NT2/D1 (cell line): ENCODE measurements around the gene SLC2A1.

Experiments
- DNase-seq: peaks from one replicate; pipeline ENCODE4 v3.0.0-alpha.2; 2011; ENCODE audit warnings: low read depth, low spot score
- H3K27me3 ChIP-seq: 2 replicates; pipeline ENCODE4 v1.6.0; 2011; ENCODE audit warnings: mild to moderate bottlenecking; ENCODE audit not compliant: insufficient read length, insufficient read depth
- H3K36me3 ChIP-seq: 2 replicates; pipeline ENCODE4 v1.6.1; 2011; ENCODE audit warnings: mild to moderate bottlenecking, low read length, mixed read lengths; ENCODE audit not compliant: insufficient read depth, insufficient read length
- H3K4me1 ChIP-seq: 2 replicates; pipeline ENCODE4 v1.5.1; 2011; ENCODE audit not compliant: insufficient read depth, insufficient read length
- H3K4me3 ChIP-seq: 2 replicates; pipeline ENCODE4 v1.5.1; 2011; ENCODE audit warnings: low read depth; ENCODE audit not compliant: insufficient read length
- H3K9ac ChIP-seq: 2 replicates; pipeline ENCODE4 v1.6.0; 2011; ENCODE audit warnings: low read depth; ENCODE audit not compliant: insufficient read length
- H3K9me3 ChIP-seq: 2 replicates; pipeline ENCODE4 v1.5.1; 2011; ENCODE audit warnings: mild to moderate bottlenecking, low read length; ENCODE audit not compliant: insufficient read depth
- SUZ12 ChIP-seq: IDR thresholded peaks from 2 replicates; pipeline ENCODE4 v1.6.1; 2011; ENCODE audit not compliant: insufficient read length, insufficient read depth; ENCODE audit errors: extremely low read depth
- YY1 ChIP-seq: IDR thresholded peaks from 2 replicates; pipeline ENCODE4 v1.6.1; 2011; ENCODE audit not compliant: insufficient read length, insufficient read depth
- ZNF274 ChIP-seq: IDR thresholded peaks from 2 replicates; pipeline ENCODE4 v1.6.1; 2011; ENCODE audit warnings: mild to moderate bottlenecking, low read depth, low read length

Gene SLC2A1

DNA sequence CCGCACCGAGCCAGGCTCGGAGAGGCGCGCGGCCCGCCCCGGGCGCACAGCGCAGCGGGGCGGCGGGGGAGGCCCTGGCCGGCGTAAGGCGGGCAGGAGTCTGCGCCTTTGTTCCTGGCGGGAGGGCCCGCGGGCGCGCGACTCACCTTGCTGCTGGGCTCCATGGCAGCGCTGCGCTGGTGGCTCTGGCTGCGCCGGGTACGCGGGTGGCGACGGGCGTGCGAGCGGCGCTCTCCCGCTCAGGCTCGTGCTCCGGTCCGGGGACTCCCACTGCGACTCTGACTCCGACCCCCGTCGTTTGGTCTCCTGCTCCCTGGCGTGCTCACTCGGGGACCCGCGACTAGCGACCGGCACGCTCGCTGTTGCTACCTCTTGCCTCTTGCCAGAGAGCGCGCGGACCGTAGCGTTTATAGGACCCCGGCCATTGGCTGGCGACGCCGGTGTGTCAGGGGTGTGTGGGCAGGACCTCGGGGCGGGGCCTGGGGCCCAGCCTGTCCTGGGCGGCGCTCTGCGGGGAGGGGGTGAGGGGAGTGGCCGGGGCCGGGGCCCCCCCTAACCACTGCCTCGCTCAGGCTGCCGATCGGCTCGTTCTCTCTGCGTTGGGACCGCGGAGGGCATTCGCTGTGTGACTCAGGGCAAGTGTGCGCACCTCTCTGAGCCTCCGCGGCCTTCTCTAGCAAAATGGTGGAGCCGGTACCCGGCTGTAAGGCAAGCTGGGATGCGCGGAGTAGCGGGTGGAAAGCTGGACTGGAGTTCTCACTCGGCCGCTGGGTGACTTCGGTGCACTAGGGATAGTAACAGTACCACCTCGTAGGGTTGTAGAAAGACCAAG is at the start of gene SLC2A1:
Gene SLC2A1, minus strand, starts transcription at position 381 of the 832 bp plus-strand sequence. Its CDS starts 217 bp downstream, at position 164.
- peak; percentile 98 for DNase-seq
- peak within 1 kb of the TSS; percentile 99 for H3K4me3 ChIP-seq
- peak; percentile 35 for TF ChIP-seq YY1
- TF ChIP-seq SUZ12: no peak
- H3K36me3 ChIP-seq: peaks cover 51% of the 10 kb centered on the region
- H3K27me3 ChIP-seq: no peaks in the 10 kb centered on the region
- peaks cover 45% of the 10 kb centered on the region for H3K4me1 ChIP-seq
- peak within 1 kb of the TSS; percentile 98 for H3K9ac ChIP-seq
- no peaks in the 10 kb centered on the region for H3K9me3 ChIP-seq

DNA sequence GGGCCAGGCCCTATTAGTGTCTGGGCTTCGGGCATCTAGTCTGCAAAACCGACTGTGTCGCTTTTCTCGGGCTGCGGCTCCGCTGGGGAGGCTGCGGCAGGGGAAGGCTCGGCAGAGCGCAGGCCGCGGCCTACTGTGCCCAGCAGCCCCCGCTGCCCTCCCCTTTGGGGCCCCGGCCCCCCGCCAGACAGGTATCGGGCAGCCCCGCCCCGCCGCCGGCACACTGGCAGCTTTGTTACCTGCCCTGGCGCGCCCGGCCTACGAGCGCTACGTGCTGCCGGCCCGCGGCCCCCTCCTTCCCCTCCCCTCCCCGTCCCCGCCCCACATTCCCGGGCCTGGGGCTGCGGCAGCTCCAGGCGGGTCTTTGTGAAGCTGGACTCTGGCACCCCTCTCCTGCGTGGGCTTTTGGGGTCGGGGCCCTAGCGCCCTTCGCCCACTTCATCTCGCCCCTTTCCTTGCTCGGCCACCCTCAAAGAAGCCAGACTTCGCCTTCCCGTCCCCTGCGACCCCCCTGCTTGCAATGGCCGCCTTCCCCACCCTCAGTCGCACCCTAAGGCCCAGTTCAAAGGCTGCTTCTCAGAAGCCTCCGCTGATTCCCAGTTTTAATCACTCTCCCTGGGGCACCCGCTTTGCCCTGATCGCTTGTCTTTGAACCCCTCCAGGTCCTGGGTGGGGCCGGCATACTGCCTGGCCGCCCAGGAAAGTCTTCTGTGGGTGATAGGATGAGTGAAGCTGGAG is 48.9 kb upstream of the SLC2A1 start:
- no peaks in the 10 kb centered on the region for H3K36me3 ChIP-seq
- DNase-seq: peak; percentile 68
- H3K9ac ChIP-seq: peak overlapping the region; percentile 96
- no peak for TF ChIP-seq SUZ12
- TF ChIP-seq YY1: peak; percentile 38
- H3K9me3 ChIP-seq: no peaks in the 10 kb centered on the region
- H3K27me3 ChIP-seq: no peaks in the 10 kb centered on the region
- H3K4me3 ChIP-seq: peak overlapping the region; percentile 42
- H3K4me1 ChIP-seq: peaks cover 21% of the 10 kb centered on the region

DNA sequence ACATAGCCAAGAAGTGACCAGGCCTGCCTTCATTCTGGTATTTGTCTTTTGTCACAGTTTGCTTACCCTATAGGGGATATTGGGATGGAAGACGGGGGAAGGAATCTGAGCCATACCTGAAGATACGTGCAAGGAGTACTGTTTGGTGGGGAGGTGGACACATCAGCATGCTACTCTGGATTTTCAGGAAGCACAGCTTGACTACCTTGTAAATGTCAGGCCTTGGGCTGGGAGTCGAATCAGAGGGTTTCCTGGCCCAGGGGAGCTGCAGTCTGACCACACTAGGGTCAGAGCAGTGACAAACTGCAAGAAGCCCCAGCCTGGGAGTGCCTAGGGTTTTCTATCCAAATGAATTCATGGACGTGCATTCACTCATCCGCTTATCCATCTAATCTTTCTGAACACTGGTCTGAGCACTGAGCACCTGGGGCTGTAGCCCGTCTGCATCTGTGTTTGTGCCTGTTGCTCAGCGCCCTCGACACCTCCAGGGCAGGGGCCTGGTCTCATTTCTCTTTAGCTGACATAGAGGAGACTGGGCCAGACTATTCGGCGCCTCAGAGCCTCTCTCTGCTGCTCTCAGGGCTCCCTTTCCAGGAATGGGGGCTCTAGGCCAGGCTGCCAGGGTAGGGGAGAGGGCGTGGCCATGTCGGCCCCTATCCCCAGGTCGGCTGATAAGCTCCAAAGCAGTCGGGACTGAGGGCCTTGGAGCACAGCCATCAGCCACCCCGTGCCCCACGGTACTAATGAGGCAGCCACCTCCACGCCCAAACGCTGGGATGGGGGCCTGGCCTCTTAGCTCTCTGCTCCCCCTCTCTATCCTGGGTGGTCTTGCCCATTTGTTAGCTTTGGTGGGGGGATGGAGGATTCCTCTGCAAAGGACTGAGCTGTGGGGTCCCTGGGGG is 47.0 kb upstream of the SLC2A1 start:
- no peak for TF ChIP-seq YY1
- TF ChIP-seq ZNF274: no peak
- no peak for TF ChIP-seq SUZ12
- Histone ChIP-seq H3K9me3 (no peaks in the 10 kb centered on the region), H3K27me3 (no peaks in the 10 kb centered on the region), H3K36me3 (no peaks in the 10 kb centered on the region), H3K4me3 (no peak overlapping the region), H3K4me1 (peaks cover 21% of the 10 kb centered on the region), H3K9ac (peak overlapping the region; percentile 71)
- peak; percentile 68 for DNase-seq

- Histone ChIP-seq H3K4me1 (peaks cover 21% of the 10 kb centered on the region), H3K27me3 (no peaks in the 10 kb centered on the region), H3K4me3 (no peak overlapping the region), H3K9me3 (no peaks in the 10 kb centered on the region), H3K36me3 (no peaks in the 10 kb centered on the region), H3K9ac (peak overlapping the region; percentile 71)
- no peak for DNase-seq
- TF ChIP-seq YY1 (no peak), ZNF274 (no peak)
These were observed 46.2 kb upstream of the SLC2A1 start for GRCh38 chr1:43004587-43005459.

DNA sequence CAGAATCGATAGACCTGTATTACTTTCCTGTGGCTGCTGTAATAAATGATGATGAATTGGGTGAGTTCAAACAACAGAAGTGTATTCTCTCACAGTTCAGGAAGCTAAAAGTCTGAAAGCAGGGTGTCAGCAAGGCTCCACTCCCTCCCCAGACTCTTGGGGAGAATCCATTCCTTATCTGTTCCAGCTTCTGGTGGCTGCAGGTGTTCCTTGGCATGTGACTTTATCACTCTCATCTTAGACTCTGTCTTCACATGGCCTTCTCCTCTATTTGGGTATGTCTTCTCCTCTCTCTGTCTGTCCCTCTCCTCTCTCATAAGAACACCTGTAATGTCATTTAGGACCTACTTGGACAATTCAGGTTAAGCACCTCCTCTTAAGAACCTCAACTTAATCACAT is 44.1 kb upstream of the SLC2A1 start:
- Histone ChIP-seq H3K9ac (no peak overlapping the region), H3K27me3 (no peaks in the 10 kb centered on the region), H3K36me3 (no peaks in the 10 kb centered on the region), H3K4me1 (peaks cover 15% of the 10 kb centered on the region), H3K4me3 (no peak overlapping the region), H3K9me3 (no peaks in the 10 kb centered on the region)
- TF ChIP-seq ZNF274 (no peak), SUZ12 (no peak), YY1 (no peak)
- no peak for DNase-seq

DNA sequence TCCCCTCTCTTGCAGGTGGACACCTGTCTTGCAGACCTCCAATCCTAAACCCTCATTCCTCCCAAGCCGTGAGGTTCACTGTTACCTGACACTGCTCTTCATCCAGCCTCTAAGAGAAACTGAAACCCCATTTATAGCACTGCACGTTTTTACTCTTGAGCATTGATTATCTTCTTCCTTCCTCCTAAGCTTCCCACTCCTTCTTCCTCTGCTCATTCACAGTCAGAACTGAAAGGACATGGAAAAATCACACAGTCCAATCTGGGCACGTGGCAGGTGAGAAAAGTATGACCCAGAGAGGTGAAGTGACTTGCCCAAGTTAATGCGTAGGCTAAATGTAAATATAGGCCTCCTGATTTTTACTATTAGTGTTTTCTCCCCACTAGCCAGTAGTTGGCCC is 43.4 kb upstream of the SLC2A1 start:
- H3K36me3 ChIP-seq: no peaks in the 10 kb centered on the region
- H3K4me3 ChIP-seq: no peak overlapping the region
- no peak for TF ChIP-seq YY1
- no peak for TF ChIP-seq ZNF274
- TF ChIP-seq SUZ12: no peak
- no peaks in the 10 kb centered on the region for H3K9me3 ChIP-seq
- DNase-seq: no peak
- H3K9ac ChIP-seq: no peak overlapping the region
- no peaks in the 10 kb centered on the region for H3K27me3 ChIP-seq
- H3K4me1 ChIP-seq: peaks cover 15% of the 10 kb centered on the region
